Esophagus squamous epithelium (tissue), 5 donors: ENCODE results near the gene PRKCZ. TPM values are rescaled to one million over a fixed set of nuclear protein-coding genes. Genes with fewer than 3 reads are reported as not detected.

ENCODE experiments used
- DNase-seq: peaks from one replicate; lab custom pipeline; 2025; lab: John Stamatoyannopoulos, UW
- H3K27ac ChIP-seq, 4 donors: fragments of 200-600 bp; sonication (generic); one replicate each; pipeline ENCODE4 v1.5.1; 2016 to 2019; ENCODE audit warnings: mild to moderate bottlenecking in 1 of 4
- H3K27me3 ChIP-seq, 4 donors: fragments of 200-600 bp; sonication (generic); 1 replicate in 3 of 4; 2 replicates in 1 of 4; pipeline versions ENCODE4 v1.5.1 to v1.6.0; 2017 to 2021; ENCODE audit warnings: antibody characterized with exemption in 1 of 4
- H3K36me3 ChIP-seq, 3 donors: fragments of 200-600 bp; sonication (generic); one replicate each; pipeline ENCODE4 v1.5.1; 2016 to 2019
- H3K4me1 ChIP-seq, 3 donors: fragments of 200-600 bp; sonication (generic); one replicate each; pipeline ENCODE4 v1.5.1; 2017 to 2019
- H3K4me3 ChIP-seq, 4 donors: fragments of 200-600 bp; sonication (generic); 1 replicate in 3 of 4; 2 replicates in 1 of 4; pipeline ENCODE4 v1.5.1; 2016 to 2019; ENCODE audit warnings: mild to moderate bottlenecking in 2 of 4, moderate library complexity in 1 of 4
- H3K9me3 ChIP-seq, 3 donors: fragments of 200-600 bp; sonication (generic); one replicate each; pipeline ENCODE4 v1.5.1; 2016 to 2019
- CTCF ChIP-seq, 6 experiments: fragments of 450-650 bp in 4 of 6; fragments of 200-600 bp in 2 of 6; sonication (generic) in 2 of 6; IDR thresholded peaks; one replicate each; pipeline ENCODE4 v1.5.1; 2016 to 2019; ENCODE audit warnings: antibody characterized with exemption in 6 of 6, mild to moderate bottlenecking in 4 of 6, moderate library complexity in 4 of 6
- POLR2A ChIP-seq, 4 donors: fragments of 450-650 bp; IDR thresholded peaks; one replicate each; pipeline ENCODE4 v1.6.1; 2017; ENCODE audit warnings: antibody characterized with exemption in 4 of 4, mild to moderate bottlenecking in 4 of 4, moderate library complexity in 3 of 4
- WGBS, 2 donors: methylation state at CpG; one replicate each; pipeline ENCODE4 v1.1.5; 2018; 5-methylcytosine and 5-hydroxymethylcytosine counted together
- intact Hi-C: fragments of 100-400 bp; cut with DNase I; formaldehyde crosslinking; loops from one replicate; pipeline ENCODE4 v1.15.0; 2022
- total RNA-seq, 4 donors: library from RNA; depleted of rRNA; stranded (reverse); fragments of >200 nt; gene quantifications; one replicate each; pipeline ENCODE4 v1.1.0, GENCODE V29; 2016
- donor health status: DM: yes; HTN: yes; CAD: no.

The PRKCZ gene
- total RNA-seq, 4 donors from 2014 or later: 14.5 to 23.8 (median 17.5) TPM

- intact Hi-C loops: no loop called here
- Histone ChIP-seq H3K36me3 (no peaks in the 10 kb centered on the region), H3K4me1 (peaks cover 45 to 64% (median 56%) of the 10 kb centered on the region in 3 donors), H3K4me3 (peak overlapping the region in 3 of 4 donors; percentile 38 to 55 (median 40)), H3K9me3 (no peaks in the 10 kb centered on the region), H3K27me3 (no peaks in the 10 kb centered on the region), H3K27ac (peak overlapping the region; percentile 83 to 98 (median 93))
- DNase-seq: no peak
- 25 to 38% methylated on average over 9 to 11 of the region's 32 CpGs for WGBS, 2 donors
- TF ChIP-seq CTCF (IDR thresholded peaks at IDR 0.05) (no peak), POLR2A (IDR thresholded peaks at IDR 0.05) (peak in 1 of 4 donors; percentile 26)
These were observed 163.6 kb downstream of the PRKCZ start for GRCh38 chr1:2213576-2214505.

- intact Hi-C loops: no loop called here
- Histone ChIP-seq H3K36me3 (no peaks in the 10 kb centered on the region), H3K9me3 (no peaks in the 10 kb centered on the region), H3K4me3 (peak overlapping the region in 3 of 4 donors; percentile 22 to 55 (median 40)), H3K27ac (peak overlapping the region; percentile 83 to 98 (median 93)), H3K4me1 (peaks cover 43 to 58% (median 48%) of the 10 kb centered on the region in 3 donors), H3K27me3 (no peaks in the 10 kb centered on the region)
- WGBS, 2 donors: 57% methylated on average over 1 of the region's 21 CpGs; no CpG with 5 or more reads in 1 of the 2 donors
- TF ChIP-seq POLR2A (IDR thresholded peaks at IDR 0.05) (no peak), CTCF (IDR thresholded peaks at IDR 0.05) (no peak)
- no peak for DNase-seq
These were observed 164.5 kb downstream of the PRKCZ start for GRCh38 chr1:2214541-2215241.

- no peak for TF ChIP-seq POLR2A (IDR thresholded peaks at IDR 0.05)
- no peak for TF ChIP-seq CTCF (IDR thresholded peaks at IDR 0.05)
- no peaks in the 10 kb centered on the region for H3K36me3 ChIP-seq
- intact Hi-C loops: no loop called here
- H3K9me3 ChIP-seq: no peaks in the 10 kb centered on the region
- 96 to 97% methylated on average over 5 of the region's 14 CpGs for WGBS, 2 donors
- H3K4me1 ChIP-seq: peaks cover 41 to 58% (median 41%) of the 10 kb centered on the region in 3 donors
- no peak overlapping the region for H3K4me3 ChIP-seq
- H3K27ac ChIP-seq: peak overlapping the region; percentile 83 to 98 (median 93)
- DNase-seq: no peak
- no peaks in the 10 kb centered on the region for H3K27me3 ChIP-seq
These were observed 165.1 kb downstream of the PRKCZ start for GRCh38 chr1:2215329-2215728.

GRCh38 chr1:2215909-2216766 lies 165.9 kb downstream of the PRKCZ start:
- DNase-seq: no peak
- Histone ChIP-seq H3K36me3 (no peaks in the 10 kb centered on the region), H3K4me1 (peaks cover 34 to 59% (median 35%) of the 10 kb centered on the region in 3 donors), H3K9me3 (no peaks in the 10 kb centered on the region), H3K4me3 (no peak overlapping the region), H3K27ac (no peak overlapping the region), H3K27me3 (no peaks in the 10 kb centered on the region)
- TF ChIP-seq POLR2A (IDR thresholded peaks at IDR 0.05) (no peak), CTCF (IDR thresholded peaks at IDR 0.05) (no peak)
- WGBS, 2 donors: 81 to 84% methylated on average over 3 of the region's 25 CpGs
- intact Hi-C loops: no loop called here
